ENCODE data around the gene SLMAP. TPM values are rescaled to one million over a fixed set of nuclear protein-coding genes. Genes with fewer than 3 reads are reported as not detected.

The SLMAP gene
- total and polyA plus RNA-seq, 2 of the 13 experiments (the other 11 are each of a cell fraction or from before 2014, with no cell fraction given) = 24.0 to 48.3 TPM

GRCh38 chr3:57755368-57755675, 787 bp upstream of the SLMAP start (continued):
- no peak for TF ChIP-seq GRHL1 (CRISPR knock-in tag; conservative IDR thresholded peaks at IDR 0.05)

- in situ Hi-C loops (cut with HindIII; ENCODE audit: extremely low pct_ligation_motif_present, low pct_unique_long_range_greater_than_20kb) = no loop called here
- H3K27me3 ChIP-seq (ENCODE audit: control insufficient read depth in 1 of 2, insufficient read depth in 2 of 2, low read length in 2 of 2) = no peaks in the 10 kb centered on the region; a peak in 1 of 5 replicates
- DNase-seq (ENCODE audit: low spot score) (peak; percentile 40), FAIRE-seq (no peak), ATAC-seq (peak; percentile 61)
- under 1% methylated on average over 23 of the region's 84 CpGs for WGBS (ENCODE audit: low lambda C conversion rate)
- no peaks in the 10 kb centered on the region for H3K9me3 ChIP-seq (ENCODE audit: low read length)
- peak overlapping the region; percentile 81 for H3K27ac ChIP-seq (ENCODE audit: extremely low read length, insufficient read depth, low read length)
- peak overlapping the region; percentile 96 for H3K4me2 ChIP-seq (ENCODE audit: low read depth, low read length)
- peaks cover 53% of the 10 kb centered on the region for H3K79me2 ChIP-seq (ENCODE audit: insufficient read depth, low read length)
- H3K9ac ChIP-seq (ENCODE audit: insufficient read depth, low read depth, low read length) = peak overlapping the region; percentile 96
- CTCF ChIA-PET (ENCODE audit: low intra/inter-chr PET ratio, low total read pairs) = no interaction called here
- no TSS peak for BruUV-seq (replicated peaks)
- no peak overlapping the region for H2AFZ ChIP-seq (ENCODE audit: low read length)
- H3K4me1 ChIP-seq (ENCODE audit: insufficient read depth, low read length) = peaks cover 34% of the 10 kb centered on the region
- POLR2A ChIA-PET = interaction anchor here (0.7 to 1.8 kb wide), 12 partner anchors 14 to 201 kb away, joined by 3 to 19 read pairs (median 4); partner anchors contain the start of genes ARF4, DENND6A and PDE12
- peak overlapping the region; percentile 88 to 96 (median 94) for H3K4me3 ChIP-seq (replicated peaks in 1 of 3; ENCODE audit: insufficient read depth in 1 of 3, low read depth in 2 of 3, low read length in 3 of 3)
- H4K20me1 ChIP-seq (ENCODE audit: insufficient read depth, low read length) = peaks cover 18% of the 10 kb centered on the region
- H3K36me3 ChIP-seq (replicated peaks in 1 of 2; ENCODE audit: control insufficient read depth in 1 of 2, insufficient read depth in 2 of 2, low read length in 2 of 2) = peaks cover 0 to 1% of the 10 kb centered on the region in 2 experiments; a peak in 3 of 5 replicates
- intact Hi-C loops (cut with micrococcal nuclease; ENCODE audit: unreplicated experiment) = loop anchor here (2.0 to 5.0 kb wide), 4 partner anchors 64 to 159 kb away; partner anchors contain the start of genes ARF4 and DENND6A
- TF ChIP-seq ZFP90 (CRISPR knock-in tag; IDR thresholded peaks at IDR 0.05; ENCODE audit: borderline replicate concordance) (peak; percentile 67; the same call in 1 of the 2 replicates), ZNF263 (CRISPR knock-in tag; IDR thresholded peaks at IDR 0.05) (no peak), SRSF1 (optimal IDR thresholded peaks at IDR 0.05; ENCODE audit: low read depth, low read length) (peak; percentile 14), ZNF451 (CRISPR knock-in tag; IDR thresholded peaks at IDR 0.05) (peak; percentile 47; the same call in 1 of the 2 replicates), ZIK1 (CRISPR knock-in tag; IDR thresholded peaks at IDR 0.05; ENCODE audit: borderline replicate concordance, low read depth) (0 out of 2 replicates have a peak, but pooled peaks have one; percentile 40), THAP11 (CRISPR knock-in tag; IDR thresholded peaks at IDR 0.05) (0 out of 2 replicates have a peak, but pooled peaks have one; percentile 13), SP2 (CRISPR knock-in tag; IDR thresholded peaks at IDR 0.05) (no peak), ETS1 (CRISPR knock-in tag; IDR thresholded peaks at IDR 0.05) (no peak), ZGPAT (CRISPR knock-in tag; IDR thresholded peaks at IDR 0.05) (0 out of 2 replicates have a peak, but pooled peaks have one; percentile 7), GTF2F1 (IDR thresholded peaks at IDR 0.05; ENCODE audit: low read length) (no peak), ZNF746 (CRISPR knock-in tag; IDR thresholded peaks at IDR 0.05) (no peak), HMGXB4 (CRISPR knock-in tag; IDR thresholded peaks at IDR 0.05; ENCODE audit: borderline replicate concordance in 1 of 2, low read depth in 1 of 2) (peak in 1 of 2 experiments; percentile 44; a peak in 2 of 4 replicates)
Observed at GRCh38 chr3:57756528-57757401, 656 bp downstream of the SLMAP start.
